ENCODE data around the gene CNTLN.

- no peak for TF ChIP-seq POLR2A (IDR thresholded peaks at IDR 0.05)
- TF ChIP-seq CTCF (IDR thresholded peaks at IDR 0.05), result no peak
Observed at GRCh38 chr9:17387565-17387964, 252.7 kb downstream of the CNTLN start.
